Thyroid gland (tissue), 4 donors: ENCODE measurements around the gene CALB2.

Experiments used
- CTCF ChIP-seq, 6 experiments: fragments of 200-600 bp in 3 of 6; fragments of 450-650 bp in 3 of 6; sonication (generic) in 3 of 6; IDR thresholded peaks; one replicate each; pipeline ENCODE4 v1.5.1; 2016 to 2019; ENCODE audit warnings: antibody characterized with exemption in 6 of 6, mild to moderate bottlenecking in 2 of 6, inconsistent platforms in 1 of 6, moderate library complexity in 1 of 6
- POLR2A ChIP-seq, 2 donors: fragments of 450-650 bp; IDR thresholded peaks; one replicate each; pipeline ENCODE4 v1.6.1; 2017; ENCODE audit warnings: antibody characterized with exemption in 2 of 2, mild to moderate bottlenecking in 2 of 2, moderate library complexity in 1 of 2

GRCh38 chr16:71408536-71408935 lies 50.0 kb downstream of the CALB2 start:
- TF ChIP-seq CTCF (IDR thresholded peaks at IDR 0.05) (no peak), POLR2A (IDR thresholded peaks at IDR 0.05) (no peak)
